Measurements from ENCODE around the gene GABPB2. TPM values are rescaled to one million over a fixed set of nuclear protein-coding genes. Genes with fewer than 3 reads are reported as not detected.

The GABPB2 gene
- total and polyA plus RNA-seq, 2 of the 13 experiments (the other 11 are each of a cell fraction or from before 2014, with no cell fraction given), result 0.09 TPM; not detected in 1

- TF ChIP-seq TCF7L2 (IDR thresholded peaks at IDR 0.05; ENCODE audit: low read depth, low read length) (no peak), FOXO1 (CRISPR knock-in tag; IDR thresholded peaks at IDR 0.05) (peak; percentile 36; the same call in 1 of the 2 replicates), MED1 (CRISPR knock-in tag; IDR thresholded peaks at IDR 0.05) (peak; percentile 56), IKZF5 (CRISPR knock-in tag; IDR thresholded peaks at IDR 0.05) (no peak), NR2C2 (CRISPR knock-in tag; IDR thresholded peaks at IDR 0.05; ENCODE audit: borderline replicate concordance) (no peak), GATAD1 (CRISPR knock-in tag; IDR thresholded peaks at IDR 0.05) (no peak), FOXP1 (IDR thresholded peaks at IDR 0.05) (no peak), FOXP1 (CRISPR knock-in tag; IDR thresholded peaks at IDR 0.05) (peak; percentile 32; the same call in 1 of the 2 replicates), ZFP91 (CRISPR knock-in tag; IDR thresholded peaks at IDR 0.05; ENCODE audit: borderline replicate concordance) (no peak), ZC3H13 (CRISPR knock-in tag; IDR thresholded peaks at IDR 0.05) (no peak), ZNF350 (CRISPR knock-in tag; IDR thresholded peaks at IDR 0.05; ENCODE audit: borderline replicate concordance, low read depth) (peak; percentile 39; the same call in 1 of the 2 replicates), ZNF362 (CRISPR knock-in tag; IDR thresholded peaks at IDR 0.05; ENCODE audit: borderline replicate concordance) (peak; percentile 35; the same call in 1 of the 2 replicates), ZNF543 (CRISPR knock-in tag; IDR thresholded peaks at IDR 0.05) (no peak), SSRP1 (CRISPR knock-in tag; IDR thresholded peaks at IDR 0.05) (no peak), PHF21A (CRISPR knock-in tag; IDR thresholded peaks at IDR 0.05) (no peak), RARA (CRISPR knock-in tag; IDR thresholded peaks at IDR 0.05) (peak; percentile 75), ZNF724P (CRISPR knock-in tag; IDR thresholded peaks at IDR 0.05; ENCODE audit: borderline replicate concordance) (no peak), GLI4 (CRISPR knock-in tag; IDR thresholded peaks at IDR 0.05; ENCODE audit: borderline replicate concordance) (no peak), HMG20A (CRISPR knock-in tag; IDR thresholded peaks at IDR 0.05; ENCODE audit: borderline replicate concordance) (peak; percentile 37; the same call in 1 of the 2 replicates), SIX1 (CRISPR knock-in tag; IDR thresholded peaks at IDR 0.05; ENCODE audit: borderline replicate concordance) (no peak), BORCS8-MEF2B (CRISPR knock-in tag; IDR thresholded peaks at IDR 0.05) (no peak), REPIN1 (CRISPR knock-in tag; IDR thresholded peaks at IDR 0.05; ENCODE audit: borderline replicate concordance, low read depth) (no peak), SNAI1 (CRISPR knock-in tag; IDR thresholded peaks at IDR 0.05; ENCODE audit: borderline replicate concordance) (no peak), SAP130 (CRISPR knock-in tag; IDR thresholded peaks at IDR 0.05; ENCODE audit: low read depth) (peak; percentile 36; the same call in 1 of the 2 replicates), NR2F1 (CRISPR knock-in tag; IDR thresholded peaks at IDR 0.05) (peak; percentile 59 to 76; a peak in 3 of 4 replicates), RFX3 (CRISPR knock-in tag; IDR thresholded peaks at IDR 0.05) (no peak)
- TF ChIP-seq, protein P1, sequence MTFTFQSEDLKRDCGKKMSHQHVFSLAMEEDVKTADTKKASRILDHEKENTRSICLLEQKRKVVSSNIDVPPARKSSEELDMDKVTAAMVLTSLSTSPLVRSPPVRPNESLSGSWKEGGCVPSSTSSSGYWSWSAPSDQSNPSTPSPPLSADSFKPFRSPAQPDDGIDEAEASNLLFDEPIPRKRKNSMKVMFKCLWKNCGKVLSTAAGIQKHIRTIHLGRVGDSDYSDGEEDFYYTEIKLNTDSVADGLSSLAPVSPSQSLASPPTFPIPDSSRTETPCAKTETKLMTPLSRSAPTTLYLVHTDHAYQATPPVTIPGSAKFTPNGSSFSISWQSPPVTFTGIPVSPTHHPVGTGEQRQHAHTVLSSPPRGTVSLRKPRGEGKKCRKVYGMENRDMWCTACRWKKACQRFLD (CRISPR knock-in tag; IDR thresholded peaks at IDR 0.05; ENCODE audit: borderline replicate concordance), result no peak
These were observed 37.8 kb downstream of the GABPB2 start (continued) for GRCh38 chr1:151108331-151108730.
